IMR-90 (cell line): ENCODE measurements around the gene EID1. TPM values are rescaled to one million over a fixed set of nuclear protein-coding genes. Genes with fewer than 3 reads are reported as not detected.

ENCODE experiments used
- ATAC-seq: fragments of 200-7000 bp; cut with Tn5 transposase; 2 replicates; pipeline ENCODE4 v1.9.1; 2020; ENCODE audit warnings: low read depth, mild to moderate bottlenecking, moderate library complexity
- BruUV-seq: library from RNA; stranded (reverse); fragments of 400-500 nt; replicated peaks from 2 replicates; lab custom pipeline; 2021; lab: Mats Ljungman, UMichigan
- CTCF ChIA-PET: fragments of 300-600 bp; formaldehyde crosslinking; extraction: SDS; loops from one replicate; lab custom pipeline; 2021; ENCODE audit warnings: antibody characterized with exemption; lab: Yijun Ruan, JAX
- POLR2A ChIA-PET: fragments of 300-600 bp; sonication (Branson Sonifier 250); formaldehyde crosslinking; loops from one replicate; lab custom pipeline; 2022; ENCODE audit warnings: antibody characterized with exemption; ENCODE audit not compliant: unreplicated experiment; lab: Charles Lee
- DNase-seq: peaks from one replicate; pipeline ENCODE4 v3.0.0; 2013
- H2AFZ ChIP-seq: replicated peaks from 2 replicates; pipeline ENCODE3; 2013; ENCODE audit warnings: low read length, mild to moderate bottlenecking; ENCODE audit not compliant: poor library complexity
- H2AK5ac ChIP-seq: 2 replicates; pipeline ENCODE4 v1.6.1; 2013; ENCODE audit warnings: low read depth, low read length, inconsistent platforms
- H2AK9ac ChIP-seq: replicated peaks from 2 replicates; pipeline ENCODE3; 2013; ENCODE audit warnings: mild to moderate bottlenecking, low read depth, low read length, moderate library complexity; ENCODE audit not compliant: poor library complexity
- H2BK120ac ChIP-seq: 2 replicates; pipeline ENCODE4 v1.6.1; 2013; ENCODE audit warnings: low read depth, low read length, inconsistent platforms
- H2BK15ac ChIP-seq: 3 replicates; pipeline ENCODE4 v1.6.1; 2013; ENCODE audit warnings: low read depth, low read length, inconsistent platforms
- H2BK20ac ChIP-seq: 2 replicates; pipeline ENCODE4 v1.6.1; 2013; ENCODE audit warnings: low read depth, mild to moderate bottlenecking, inconsistent platforms, low read length, moderate library complexity
- H2BK5ac ChIP-seq: 2 replicates; pipeline ENCODE4 v1.6.1; 2013; ENCODE audit warnings: mild to moderate bottlenecking, low read depth, low read length, inconsistent platforms; ENCODE audit not compliant: poor library complexity, severe bottlenecking
- H3K14ac ChIP-seq: replicated peaks from 2 replicates; pipeline ENCODE4 v1.6.1; 2013; ENCODE audit warnings: low read depth, low read length, inconsistent platforms
- H3K18ac ChIP-seq: 2 replicates; pipeline ENCODE4 v1.6.1; 2013; ENCODE audit warnings: low read depth, low read length, control low read depth
- H3K23ac ChIP-seq: 2 replicates; pipeline ENCODE4 v1.6.1; 2013; ENCODE audit warnings: low read depth, low read length, inconsistent platforms
- H3K27ac ChIP-seq: 2 replicates; pipeline ENCODE4 v1.5.1; 2013; ENCODE audit warnings: mild to moderate bottlenecking, control low read depth, low read length; ENCODE audit not compliant: insufficient read depth
- H3K27me3 ChIP-seq: 2 replicates; pipeline ENCODE4 v1.6.1; 2013; ENCODE audit warnings: low read length; ENCODE audit not compliant: control insufficient read depth, insufficient read depth
- H3K36me3 ChIP-seq: 2 replicates; pipeline ENCODE4 v1.6.1; 2013; ENCODE audit warnings: low read length, mixed read lengths; ENCODE audit not compliant: control insufficient read depth, insufficient read depth
- H3K4ac ChIP-seq: 2 replicates; pipeline ENCODE4 v1.6.1; 2013; ENCODE audit warnings: low read depth, low read length, inconsistent platforms
- H3K4me1 ChIP-seq: 2 replicates; pipeline ENCODE4 v1.6.1; 2013; ENCODE audit warnings: low read length, mixed read lengths; ENCODE audit not compliant: control insufficient read depth, insufficient read depth
- H3K4me2 ChIP-seq: 2 replicates; pipeline ENCODE4 v1.6.1; 2013; ENCODE audit warnings: low read depth, mild to moderate bottlenecking, control low read depth, low read length, moderate library complexity
- H3K4me3 ChIP-seq: 2 replicates; pipeline ENCODE4 v1.5.1; 2013; ENCODE audit warnings: low read depth, mild to moderate bottlenecking, control low read depth, low read length, moderate library complexity; ENCODE audit not compliant: insufficient read depth
- H3K56ac ChIP-seq: 2 replicates; pipeline ENCODE4 v1.6.1; 2013; ENCODE audit warnings: low read length, inconsistent platforms; ENCODE audit not compliant: insufficient read depth; ENCODE audit errors: extremely low read depth
- H3K79me1 ChIP-seq, 2 experiments: 2 replicates each; pipeline ENCODE4 v1.6.1; 2013; ENCODE audit warnings: low read length in 2 of 2, inconsistent platforms in 1 of 2, low read depth in 1 of 2
- H3K9ac ChIP-seq: 2 replicates; pipeline ENCODE4 v1.6.1; 2013; ENCODE audit warnings: low read depth, low read length, control low read depth
- H3K9me1 ChIP-seq: 2 replicates; pipeline ENCODE4 v1.6.1; 2013; ENCODE audit warnings: low read length, inconsistent platforms; ENCODE audit not compliant: insufficient read depth
- H3K9me3 ChIP-seq: 2 replicates; pipeline ENCODE4 v1.6.1; 2013; ENCODE audit warnings: low read length; ENCODE audit not compliant: control insufficient read depth, insufficient read depth
- H4K20me1 ChIP-seq: 2 replicates; pipeline ENCODE4 v1.6.1; 2013; ENCODE audit warnings: low read length, inconsistent platforms; ENCODE audit not compliant: insufficient read depth
- H4K5ac ChIP-seq: 2 replicates; pipeline ENCODE4 v1.6.1; 2013; ENCODE audit warnings: mild to moderate bottlenecking, low read depth, low read length, control low read depth
- H4K8ac ChIP-seq, 2 experiments: 2 replicates each; pipeline ENCODE4 v1.6.1; 2013; ENCODE audit warnings: low read depth in 2 of 2, low read length in 2 of 2, control low read depth in 1 of 2, inconsistent platforms in 1 of 2
- H4K91ac ChIP-seq: 2 replicates; pipeline ENCODE4 v1.6.1; 2013; ENCODE audit warnings: low read depth, low read length, inconsistent platforms; ENCODE audit not compliant: insufficient read depth
- BHLHE40 ChIP-seq: fragments of 150-350 bp; IDR thresholded peaks from 2 replicates; pipeline ENCODE4 v1.6.1; 2016; ENCODE audit warnings: mild to moderate bottlenecking, low read depth, low read length
- CEBPB ChIP-seq: IDR thresholded peaks from 2 replicates; pipeline ENCODE4 v1.6.1; 2012; ENCODE audit warnings: low read depth, low read length, improper control_type of control experiment
- FOS ChIP-seq: fragments of 150-350 bp; IDR thresholded peaks from 2 replicates; pipeline ENCODE4 v1.6.1; 2016; ENCODE audit warnings: low read depth, low read length
- MAFK ChIP-seq: IDR thresholded peaks from 2 replicates; pipeline ENCODE4 v1.6.1; 2012; ENCODE audit warnings: low read depth, low read length, improper control_type of control experiment
- MAZ ChIP-seq: IDR thresholded peaks from 2 replicates; pipeline ENCODE4 v1.6.1; 2012; ENCODE audit warnings: low read depth, mild to moderate bottlenecking, low read length, improper control_type of control experiment, moderate library complexity, borderline replicate concordance
- MXI1 ChIP-seq: IDR thresholded peaks from 2 replicates; pipeline ENCODE4 v1.6.1; 2012; ENCODE audit warnings: low read depth, mild to moderate bottlenecking, low read length, moderate library complexity, borderline replicate concordance
- POLR2A ChIP-seq: IDR thresholded peaks from 2 replicates; pipeline ENCODE4 v1.6.1; 2012; ENCODE audit warnings: mild to moderate bottlenecking, low read depth, low read length
- RAD21 ChIP-seq: IDR thresholded peaks from 2 replicates; pipeline ENCODE4 v1.6.1; 2012; ENCODE audit warnings: low read length, improper control_type of control experiment
- RCOR1 ChIP-seq: IDR thresholded peaks from 2 replicates; pipeline ENCODE4 v1.6.1; 2012; ENCODE audit warnings: mild to moderate bottlenecking, low read length, improper control_type of control experiment; ENCODE audit not compliant: insufficient replicate concordance
- RFX5 ChIP-seq: IDR thresholded peaks from 2 replicates; pipeline ENCODE4 v1.8.0; 2012; ENCODE audit warnings: low read depth, mild to moderate bottlenecking, low read length, moderate library complexity
- SMC3 ChIP-seq: fragments of 150-350 bp; IDR thresholded peaks from 2 replicates; pipeline ENCODE4 v1.6.1; 2016; ENCODE audit warnings: low read depth, mild to moderate bottlenecking, antibody characterized with exemption, low read length, moderate library complexity
- dilution Hi-C: fragments of 300-500 bp; cut with HindIII; formaldehyde crosslinking; loops from one replicate; pipeline ENCODE4 v1.14.3; 2018; ENCODE audit warnings: low sequenced_read_pairs; ENCODE audit not compliant: unreplicated experiment
- in situ Hi-C: fragments of 300-500 bp; cut with MboI; formaldehyde crosslinking; loops from 3 replicates; pipeline ENCODE4 v1.14.3; 2019; ENCODE audit warnings: low sequenced_read_pairs, inconsistent platforms, mixed read lengths
- intact Hi-C: fragments of 100-400 bp; cut with micrococcal nuclease; formaldehyde crosslinking; loops from 2 replicates; pipeline ENCODE4 v1.10.0; 2022
- polyA plus RNA-seq, 3 experiments: library from polyadenylated mRNA; depleted of rRNA; stranded (reverse); fragments of >200 nt; gene quantifications; 2 replicates each; pipeline ENCODE4 v1.2.3, GENCODE V29; 2012; ENCODE audit warnings: low replicate concordance in 1 of 3
- total RNA-seq: library from RNA; depleted of rRNA; stranded (reverse); fragments of >200 nt; gene quantifications from 2 replicates; pipeline ENCODE4 v1.2.3, GENCODE V29; 2012
- TF ChIP-seq, protein P1 (sequence below): conservative IDR thresholded peaks from 2 replicates; pipeline ENCODE4 v1.5.1; 2012; ENCODE audit warnings: mild to moderate bottlenecking, low read depth, low read length, improper control_type of control experiment
- TF ChIP-seq, protein P2 (sequence below): fragments of 150-350 bp; IDR thresholded peaks from 2 replicates; pipeline ENCODE4 v1.6.1; 2017; ENCODE audit warnings: mild to moderate bottlenecking, antibody characterized with exemption, low read length, low read depth
- TF ChIP-seq, protein P3 (sequence below): fragments of 150-350 bp; IDR thresholded peaks from 2 replicates; pipeline ENCODE4 v1.6.1; 2016; ENCODE audit warnings: low read depth, mild to moderate bottlenecking, low read length, moderate library complexity, borderline replicate concordance

EID1 gene
- total and polyA plus RNA-seq, 2 of the 4 experiments (the other 2 are of a cell fraction), result 147 to 162 TPM

DNA sequence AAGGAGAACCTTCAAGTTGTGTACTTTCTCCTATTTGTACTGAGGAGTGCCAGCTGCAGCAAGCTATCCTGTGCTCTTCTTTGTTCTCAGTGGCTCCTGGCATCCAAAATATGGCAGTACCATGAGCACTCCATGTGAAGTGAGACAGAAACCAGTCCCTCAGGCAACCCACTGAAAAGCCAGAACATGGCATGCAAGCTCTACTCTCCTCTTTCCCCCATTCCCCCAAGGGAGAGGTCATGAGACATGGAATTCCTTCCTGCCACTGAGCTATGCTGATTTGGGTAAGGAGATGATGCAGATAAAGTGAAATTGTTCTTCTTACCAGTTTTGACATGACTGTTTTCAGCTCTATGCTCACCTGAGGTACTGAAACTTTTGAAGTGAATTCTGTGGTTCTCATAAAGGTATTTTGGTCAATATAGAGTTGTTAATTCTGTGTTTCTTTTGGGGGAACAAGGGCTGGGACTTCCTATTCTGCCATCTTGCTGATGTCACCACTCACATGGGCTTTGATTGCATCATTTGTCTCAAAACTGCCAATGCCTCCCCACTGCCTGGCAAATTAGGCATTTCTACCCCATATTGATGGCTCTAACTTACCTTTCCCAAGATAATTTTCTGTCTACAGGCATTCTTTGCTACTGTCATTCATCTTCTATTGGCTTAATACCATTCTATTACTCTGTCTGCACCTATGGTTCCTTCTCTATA lies 44.3 kb upstream of the EID1 start:
- ChIA-PET CTCF (interaction anchor here (1.3 kb wide), 1 partner anchor 8 kb away, joined by 3 read pairs; no protein-coding TSS in a partner anchor), POLR2A (no interaction called here)
- ATAC-seq (no peak), DNase-seq (no peak)
- Histone ChIP-seq H3K79me1 (no peaks in the 10 kb centered on the region), H3K4me2 (no peak overlapping the region), H2AFZ (no peak overlapping the region), H2AK9ac (no peak overlapping the region), H3K9me1 (no peaks in the 10 kb centered on the region), H3K23ac (no peak overlapping the region), H3K4me3 (no peak overlapping the region), H3K27me3 (no peaks in the 10 kb centered on the region), H3K9me3 (peaks cover 5% of the 10 kb centered on the region; the same call in 1 of the 2 replicates), H4K8ac (no peak overlapping the region), H3K56ac (no peak overlapping the region), H3K18ac (no peak overlapping the region), H2BK5ac (no peak overlapping the region), H2BK20ac (no peak overlapping the region), H3K4me1 (no peaks in the 10 kb centered on the region), H4K5ac (no peak overlapping the region), H4K20me1 (no peaks in the 10 kb centered on the region), H3K9ac (no peak overlapping the region), H2BK120ac (no peak overlapping the region), H3K36me3 (peaks cover 4% of the 10 kb centered on the region), H4K91ac (no peak overlapping the region), H3K27ac (no peak overlapping the region), H2BK15ac (no peak overlapping the region), H3K14ac (no peak overlapping the region), H3K4ac (no peak overlapping the region), H2AK5ac (no peak overlapping the region)
- TF ChIP-seq, protein P1, sequence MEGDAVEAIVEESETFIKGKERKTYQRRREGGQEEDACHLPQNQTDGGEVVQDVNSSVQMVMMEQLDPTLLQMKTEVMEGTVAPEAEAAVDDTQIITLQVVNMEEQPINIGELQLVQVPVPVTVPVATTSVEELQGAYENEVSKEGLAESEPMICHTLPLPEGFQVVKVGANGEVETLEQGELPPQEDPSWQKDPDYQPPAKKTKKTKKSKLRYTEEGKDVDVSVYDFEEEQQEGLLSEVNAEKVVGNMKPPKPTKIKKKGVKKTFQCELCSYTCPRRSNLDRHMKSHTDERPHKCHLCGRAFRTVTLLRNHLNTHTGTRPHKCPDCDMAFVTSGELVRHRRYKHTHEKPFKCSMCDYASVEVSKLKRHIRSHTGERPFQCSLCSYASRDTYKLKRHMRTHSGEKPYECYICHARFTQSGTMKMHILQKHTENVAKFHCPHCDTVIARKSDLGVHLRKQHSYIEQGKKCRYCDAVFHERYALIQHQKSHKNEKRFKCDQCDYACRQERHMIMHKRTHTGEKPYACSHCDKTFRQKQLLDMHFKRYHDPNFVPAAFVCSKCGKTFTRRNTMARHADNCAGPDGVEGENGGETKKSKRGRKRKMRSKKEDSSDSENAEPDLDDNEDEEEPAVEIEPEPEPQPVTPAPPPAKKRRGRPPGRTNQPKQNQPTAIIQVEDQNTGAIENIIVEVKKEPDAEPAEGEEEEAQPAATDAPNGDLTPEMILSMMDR, result no peak
- TF ChIP-seq RAD21 (no peak), RCOR1 (no peak), RFX5 (no peak), POLR2A (no peak), MAFK (no peak), FOS (no peak), CEBPB (no peak; the same call in 1 of the 2 replicates), BHLHE40 (no peak), MAZ (no peak), MXI1 (no peak), SMC3 (no peak)
- TF ChIP-seq, protein P2, sequence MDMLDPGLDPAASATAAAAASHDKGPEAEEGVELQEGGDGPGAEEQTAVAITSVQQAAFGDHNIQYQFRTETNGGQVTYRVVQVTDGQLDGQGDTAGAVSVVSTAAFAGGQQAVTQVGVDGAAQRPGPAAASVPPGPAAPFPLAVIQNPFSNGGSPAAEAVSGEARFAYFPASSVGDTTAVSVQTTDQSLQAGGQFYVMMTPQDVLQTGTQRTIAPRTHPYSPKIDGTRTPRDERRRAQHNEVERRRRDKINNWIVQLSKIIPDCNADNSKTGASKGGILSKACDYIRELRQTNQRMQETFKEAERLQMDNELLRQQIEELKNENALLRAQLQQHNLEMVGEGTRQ, result no peak
- TF ChIP-seq, protein P3, sequence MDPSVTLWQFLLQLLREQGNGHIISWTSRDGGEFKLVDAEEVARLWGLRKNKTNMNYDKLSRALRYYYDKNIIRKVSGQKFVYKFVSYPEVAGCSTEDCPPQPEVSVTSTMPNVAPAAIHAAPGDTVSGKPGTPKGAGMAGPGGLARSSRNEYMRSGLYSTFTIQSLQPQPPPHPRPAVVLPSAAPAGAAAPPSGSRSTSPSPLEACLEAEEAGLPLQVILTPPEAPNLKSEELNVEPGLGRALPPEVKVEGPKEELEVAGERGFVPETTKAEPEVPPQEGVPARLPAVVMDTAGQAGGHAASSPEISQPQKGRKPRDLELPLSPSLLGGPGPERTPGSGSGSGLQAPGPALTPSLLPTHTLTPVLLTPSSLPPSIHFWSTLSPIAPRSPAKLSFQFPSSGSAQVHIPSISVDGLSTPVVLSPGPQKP, result no peak
- BruUV-seq, result no TSS peak
- dilution Hi-C loops (no loop called here), intact Hi-C loops (no loop called here), in situ Hi-C loops (no loop called here)
